Retinal pigment epithelial cell (primary cell): ENCODE results near the gene UTRN.

ENCODE experiments used
- DNase-seq: peaks from one replicate; pipeline ENCODE4 v3.0.0-alpha.2; 2010; ENCODE audit warnings: low read depth
- H3K4me3 ChIP-seq: 2 replicates; pipeline ENCODE4 v1.5.1; 2011; ENCODE audit warnings: mild to moderate bottlenecking, low read length, control low read depth, moderate library complexity
- CTCF ChIP-seq: conservative IDR thresholded peaks from 2 replicates; pipeline ENCODE4 v1.5.1; 2011; ENCODE audit warnings: low read depth, low read length, control low read depth, inconsistent platforms

UTRN gene

GRCh38 chr6:144266091-144266649, 19.0 kb upstream of the UTRN start:
- H3K4me3 ChIP-seq = peak overlapping the region; percentile 34
- TF ChIP-seq CTCF = no peak
- peak; percentile 83 for DNase-seq

GRCh38 chr6:144268794-144269349, 16.3 kb upstream of the UTRN start:
- no peak for TF ChIP-seq CTCF
- no peak overlapping the region for H3K4me3 ChIP-seq
- no peak for DNase-seq

- no peak for DNase-seq
- H3K4me3 ChIP-seq = no peak overlapping the region
- TF ChIP-seq CTCF = no peak
Observed at GRCh38 chr6:144277174-144277573, 8.0 kb upstream of the UTRN start.

- TF ChIP-seq CTCF = no peak
- H3K4me3 ChIP-seq = no peak overlapping the region
Observed at GRCh38 chr6:144277605-144278227, 7.4 kb upstream of the UTRN start.

GRCh38 chr6:144278659-144279314, 6.3 kb upstream of the UTRN start:
- H3K4me3 ChIP-seq = no peak overlapping the region
- DNase-seq = no peak
- TF ChIP-seq CTCF = no peak

More at GRCh38 chr6:144277605-144278227, 7.4 kb upstream of the UTRN start:
- no peak for DNase-seq

GRCh38 chr6:144279484-144280150, 5.5 kb upstream of the UTRN start:
- no peak for TF ChIP-seq CTCF
- no peak overlapping the region for H3K4me3 ChIP-seq
- no peak for DNase-seq
